HAP-1 (cell line): ENCODE measurements around the gene SLC25A30.
"Not testable (repeated sequence)": the region's sequence is repeated elsewhere in the genome, so short reads cannot be mapped to it uniquely, and the experiment has no call there.

ENCODE experiments used
- DNase-seq, 2 experiments: peaks; one replicate each; pipeline ENCODE4 v3.0.0-alpha.2; 2016 to 2020; ENCODE audit warnings: low spot score in 2 of 2
- H3K27me3 ChIP-seq: fragments of 250-450 bp; sonication (Bioruptor Pico); 2 replicates; pipeline ENCODE4 v1.5.1; 2020; ENCODE audit warnings: low read depth, mild to moderate bottlenecking, moderate library complexity
- H3K36me3 ChIP-seq: fragments of 250-450 bp; sonication (Bioruptor Pico); replicated peaks from 2 replicates; pipeline ENCODE4 v1.5.1; 2020; ENCODE audit warnings: mild to moderate bottlenecking
- H3K4me1 ChIP-seq: fragments of 250-450 bp; sonication (Bioruptor Pico); 2 replicates; pipeline ENCODE4 v1.5.1; 2020; ENCODE audit warnings: mild to moderate bottlenecking
- H3K4me3 ChIP-seq: fragments of 250-450 bp; sonication (Bioruptor Pico); 2 replicates; pipeline ENCODE4 v1.5.1; 2020; ENCODE audit warnings: mild to moderate bottlenecking, moderate library complexity
- H3K9me3 ChIP-seq: fragments of 250-450 bp; sonication (Bioruptor Pico); 2 replicates; pipeline ENCODE4 v1.5.1; 2020; ENCODE audit warnings: mild to moderate bottlenecking, moderate library complexity
- in situ Hi-C: fragments of 300-500 bp; cut with MboI; formaldehyde crosslinking; loops from 3 replicates; pipeline ENCODE4 v1.14.3; 2020; ENCODE audit warnings: low sequenced_read_pairs, inconsistent platforms, mixed read lengths

SLC25A30 gene

DNA sequence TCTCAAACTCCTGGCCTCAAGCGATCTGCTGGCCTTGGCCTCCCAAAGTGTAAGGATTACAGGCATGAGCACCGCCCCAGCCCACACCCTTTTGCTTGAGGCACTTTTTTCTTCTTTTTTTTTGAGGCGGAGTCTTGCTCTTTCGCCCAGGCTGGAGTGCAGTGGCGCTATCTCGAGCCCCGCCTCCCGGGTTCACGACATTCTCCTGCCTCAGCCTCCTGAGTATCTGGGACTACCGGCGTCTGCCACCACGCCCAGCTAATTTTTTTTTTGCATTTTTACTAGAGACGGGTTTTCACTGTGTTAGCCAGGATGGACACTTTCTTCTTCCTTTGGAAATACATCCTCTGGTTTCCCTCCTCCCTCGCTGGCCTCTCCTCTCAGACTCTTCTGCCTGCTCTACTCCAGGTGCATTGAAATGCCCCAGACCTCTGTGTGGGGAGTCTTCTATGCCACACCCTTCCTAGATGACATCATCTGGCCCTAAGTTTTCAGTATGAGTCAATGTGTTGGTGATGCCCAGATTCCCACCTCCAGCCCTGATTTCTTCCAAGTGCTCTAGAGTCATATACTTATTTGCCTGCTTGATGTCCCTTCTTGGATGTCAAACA, 56.5 kb downstream of the SLC25A30 start:
- Histone ChIP-seq H3K4me1 (no peaks in the 10 kb centered on the region), H3K27me3 (no peaks in the 10 kb centered on the region), H3K9me3 (no peaks in the 10 kb centered on the region), H3K4me3 (no peak overlapping the region), H3K36me3 (no peaks in the 10 kb centered on the region; the same call in 1 of the 2 replicates)
- in situ Hi-C loops: loop anchor here (25.0 kb wide), 1 partner anchor 126 kb away; no protein-coding TSS in a partner anchor
- DNase-seq: no peak

GRCh38 chr13:45356966-45357672, 61.1 kb downstream of the SLC25A30 start:
- no peaks in the 10 kb centered on the region for H3K9me3 ChIP-seq
- H3K4me1 ChIP-seq: no peaks in the 10 kb centered on the region
- H3K36me3 ChIP-seq: peaks cover 16% of the 10 kb centered on the region
- no peak overlapping the region for H3K4me3 ChIP-seq
- no peaks in the 10 kb centered on the region for H3K27me3 ChIP-seq
- DNase-seq: no peak
- in situ Hi-C loops: loop anchor here (25.0 kb wide), 1 partner anchor 130 kb away; no protein-coding TSS in a partner anchor

DNA sequence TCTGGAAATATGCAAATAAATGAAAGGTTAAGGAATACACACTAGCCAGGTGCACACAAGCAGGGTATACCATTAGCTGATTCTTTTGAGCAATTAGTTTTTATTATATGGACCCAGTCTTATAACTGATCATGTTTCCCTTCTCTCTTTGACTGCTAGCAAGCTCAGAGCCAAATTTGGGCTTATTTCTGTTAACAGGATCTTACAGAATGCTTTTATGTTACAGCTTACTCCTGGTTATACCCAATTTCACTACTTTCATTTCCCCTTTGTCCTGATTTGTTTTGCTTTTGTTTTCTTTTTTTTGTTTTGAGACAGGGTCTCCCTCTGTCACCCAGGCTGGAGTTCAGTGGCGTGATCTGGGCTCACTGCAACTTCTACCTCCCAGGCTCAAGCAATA, 64.3 kb downstream of the SLC25A30 start:
- in situ Hi-C loops: loop anchor here (25.0 kb wide), 1 partner anchor 133 kb away; no protein-coding TSS in a partner anchor

GRCh38 chr13:45352031-45352430, 66.1 kb downstream of the SLC25A30 start:
- no peaks in the 10 kb centered on the region for H3K9me3 ChIP-seq
- in situ Hi-C loops: loop anchor here (25.0 kb wide), 1 partner anchor 135 kb away; no protein-coding TSS in a partner anchor
- no peak for DNase-seq
- no peaks in the 10 kb centered on the region for H3K27me3 ChIP-seq
- H3K4me3 ChIP-seq: no peak overlapping the region
- no peaks in the 10 kb centered on the region for H3K4me1 ChIP-seq
- H3K36me3 ChIP-seq: peaks cover 29% of the 10 kb centered on the region

More for the DNA sequence above, 64.3 kb downstream of the SLC25A30 start:
- Histone ChIP-seq H3K36me3 (peaks cover 29% of the 10 kb centered on the region), H3K9me3 (no peaks in the 10 kb centered on the region), H3K4me1 (no peaks in the 10 kb centered on the region), H3K27me3 (no peaks in the 10 kb centered on the region), H3K4me3 (no peak overlapping the region)
- DNase-seq: no peak

GRCh38 chr13:45350152-45350551, 68.0 kb downstream of the SLC25A30 start:
- no peak overlapping the region for H3K4me3 ChIP-seq
- DNase-seq: no peak
- in situ Hi-C loops: loop anchor here (25.0 kb wide), 1 partner anchor 137 kb away; no protein-coding TSS in a partner anchor
- H3K4me1 ChIP-seq: no peaks in the 10 kb centered on the region
- no peaks in the 10 kb centered on the region for H3K27me3 ChIP-seq
- peaks cover 26% of the 10 kb centered on the region for H3K36me3 ChIP-seq
- H3K9me3 ChIP-seq: no peaks in the 10 kb centered on the region

DNA sequence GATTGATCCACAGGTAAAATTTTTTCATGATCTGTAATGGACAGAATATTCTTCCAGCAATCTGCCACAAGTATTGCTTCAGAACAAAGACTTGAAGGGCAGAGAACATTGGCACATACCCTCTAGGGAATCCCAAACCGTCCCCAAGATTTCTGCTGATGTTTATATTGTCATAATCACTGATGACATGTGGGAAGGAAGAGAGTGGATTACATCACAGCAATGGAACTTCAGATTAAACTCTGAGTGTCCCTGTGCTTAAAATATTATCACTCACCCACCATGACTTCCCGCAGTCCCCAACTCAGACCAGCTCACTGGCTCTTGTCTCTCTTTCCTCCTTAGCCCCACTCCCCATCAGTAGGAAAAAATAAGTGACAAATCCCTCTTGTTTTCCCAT, 68.7 kb downstream of the SLC25A30 start:
- DNase-seq: no peak
- H3K36me3 ChIP-seq: peaks cover 24% of the 10 kb centered on the region
- H3K4me3 ChIP-seq: no peak overlapping the region
- no peaks in the 10 kb centered on the region for H3K27me3 ChIP-seq
- in situ Hi-C loops: no loop called here
- H3K9me3 ChIP-seq: no peaks in the 10 kb centered on the region
- no peaks in the 10 kb centered on the region for H3K4me1 ChIP-seq

GRCh38 chr13:45344064-45344463, 74.1 kb downstream of the SLC25A30 start:
- Histone ChIP-seq H3K36me3 (peaks cover 19% of the 10 kb centered on the region), H3K4me1 (peaks cover 11% of the 10 kb centered on the region)
- in situ Hi-C loops, H3K4me3 ChIP-seq, H3K27me3 ChIP-seq, H3K9me3 ChIP-seq, DNase-seq: not testable (repeated sequence)
